GM12864 (cell line): ENCODE measurements around the gene C1orf105.

Experiments
- DNase-seq: peaks from one replicate; pipeline ENCODE4 v3.0.0-alpha.2; 2011; ENCODE audit warnings: low read depth
- H3K4me3 ChIP-seq: 2 replicates; pipeline ENCODE4 v1.5.1; 2011; ENCODE audit warnings: mild to moderate bottlenecking, low read depth, low read length, control low read depth
- CTCF ChIP-seq: IDR thresholded peaks from 2 replicates; pipeline ENCODE4 v1.5.1; 2011; ENCODE audit warnings: low read depth, mild to moderate bottlenecking, moderate library complexity, low read length, control low read depth, inconsistent platforms; ENCODE audit errors: missing control alignments

The C1orf105 gene

GRCh38 chr1:172388490-172388889 lies 32.0 kb upstream of the C1orf105 start:
- TF ChIP-seq CTCF: no peak
- no peak for DNase-seq
- H3K4me3 ChIP-seq: no peak overlapping the region

- no peak for DNase-seq
- TF ChIP-seq CTCF: no peak
- H3K4me3 ChIP-seq: no peak overlapping the region
These were observed 30.2 kb upstream of the C1orf105 start for GRCh38 chr1:172390301-172390682.

- peak overlapping the region; percentile 38; the same call in 1 of the 2 replicates for H3K4me3 ChIP-seq
- peak; percentile 81 for DNase-seq
- TF ChIP-seq CTCF: no peak
These were observed 29.6 kb upstream of the C1orf105 start for GRCh38 chr1:172390683-172391551.

GRCh38 chr1:172391976-172392375 lies 28.5 kb upstream of the C1orf105 start:
- DNase-seq: no peak
- no peak overlapping the region; the same call in 1 of the 2 replicates for H3K4me3 ChIP-seq
- TF ChIP-seq CTCF: no peak

- TF ChIP-seq CTCF: no peak
- DNase-seq: no peak
- no peak overlapping the region for H3K4me3 ChIP-seq
These were observed 27.1 kb upstream of the C1orf105 start for GRCh38 chr1:172393354-172393753.

- DNase-seq: peak; percentile 91
- TF ChIP-seq CTCF: no peak
- no peak overlapping the region; the same call in 1 of the 2 replicates for H3K4me3 ChIP-seq
These were observed 26.2 kb upstream of the C1orf105 start for GRCh38 chr1:172394141-172394751.
